PC-3 (cell line): Measurements from ENCODE around the gene PLBD1.

ENCODE experiments used
- EZH2phosphoT487 ChIP-seq: fragments of 300-600 bp; sonication (generic); IDR thresholded peaks from 2 replicates; pipeline ENCODE4 v1.6.1; 2018; ENCODE audit warnings: mild to moderate bottlenecking, antibody characterized with exemption, low read length, borderline replicate concordance
- TF ChIP-seq, protein P1 (sequence below): fragments of 300-600 bp; sonication (generic); conservative IDR thresholded peaks from 2 replicates; pipeline ENCODE4 v1.5.1; 2017; ENCODE audit warnings: antibody characterized with exemption, low read depth, mild to moderate bottlenecking, low read length

DNA sequence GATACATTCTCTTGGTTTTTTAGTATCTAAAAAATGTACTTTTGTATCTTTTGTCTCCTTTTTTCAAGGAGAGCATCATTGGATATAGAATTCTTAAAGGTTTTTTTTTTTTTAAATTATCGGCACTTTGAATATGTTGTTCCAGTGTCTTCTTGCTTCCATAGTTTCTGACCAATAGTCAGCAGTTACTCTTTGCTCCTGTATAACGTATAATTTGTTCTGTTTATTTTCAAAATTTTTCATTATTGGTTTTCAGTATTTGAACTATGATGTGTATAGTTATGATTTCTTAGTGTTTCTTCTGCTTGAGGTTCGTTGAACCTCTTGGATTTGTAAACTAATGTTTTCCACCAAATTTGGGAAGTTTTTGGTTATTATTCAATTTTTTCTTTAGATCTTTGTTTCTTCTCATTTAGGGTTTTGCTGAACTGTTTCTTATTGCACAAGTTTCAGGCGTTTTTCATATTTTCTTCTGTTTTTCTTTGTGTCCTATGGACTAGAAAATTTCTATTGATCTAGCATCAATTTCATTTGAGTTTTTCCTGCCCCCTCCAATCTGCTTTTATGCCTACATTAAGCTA, 93.9 kb downstream of the PLBD1 start:
- TF ChIP-seq, protein P1, sequence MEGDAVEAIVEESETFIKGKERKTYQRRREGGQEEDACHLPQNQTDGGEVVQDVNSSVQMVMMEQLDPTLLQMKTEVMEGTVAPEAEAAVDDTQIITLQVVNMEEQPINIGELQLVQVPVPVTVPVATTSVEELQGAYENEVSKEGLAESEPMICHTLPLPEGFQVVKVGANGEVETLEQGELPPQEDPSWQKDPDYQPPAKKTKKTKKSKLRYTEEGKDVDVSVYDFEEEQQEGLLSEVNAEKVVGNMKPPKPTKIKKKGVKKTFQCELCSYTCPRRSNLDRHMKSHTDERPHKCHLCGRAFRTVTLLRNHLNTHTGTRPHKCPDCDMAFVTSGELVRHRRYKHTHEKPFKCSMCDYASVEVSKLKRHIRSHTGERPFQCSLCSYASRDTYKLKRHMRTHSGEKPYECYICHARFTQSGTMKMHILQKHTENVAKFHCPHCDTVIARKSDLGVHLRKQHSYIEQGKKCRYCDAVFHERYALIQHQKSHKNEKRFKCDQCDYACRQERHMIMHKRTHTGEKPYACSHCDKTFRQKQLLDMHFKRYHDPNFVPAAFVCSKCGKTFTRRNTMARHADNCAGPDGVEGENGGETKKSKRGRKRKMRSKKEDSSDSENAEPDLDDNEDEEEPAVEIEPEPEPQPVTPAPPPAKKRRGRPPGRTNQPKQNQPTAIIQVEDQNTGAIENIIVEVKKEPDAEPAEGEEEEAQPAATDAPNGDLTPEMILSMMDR = no peak
- no peak for TF ChIP-seq EZH2phosphoT487
